IMR-90 (cell line): Measurements from ENCODE around the gene NOG. TPM values are rescaled to one million over a fixed set of nuclear protein-coding genes. Genes with fewer than 3 reads are reported as not detected.

ENCODE experiments used
- ATAC-seq: fragments of 200-7000 bp; cut with Tn5 transposase; 2 replicates; pipeline ENCODE4 v1.9.1; 2020; ENCODE audit warnings: low read depth, mild to moderate bottlenecking, moderate library complexity
- BruUV-seq: library from RNA; stranded (reverse); fragments of 400-500 nt; replicated peaks from 2 replicates; lab custom pipeline; 2021; lab: Mats Ljungman, UMichigan
- CTCF ChIA-PET: fragments of 300-600 bp; formaldehyde crosslinking; extraction: SDS; loops from one replicate; lab custom pipeline; 2021; ENCODE audit warnings: antibody characterized with exemption; lab: Yijun Ruan, JAX
- POLR2A ChIA-PET: fragments of 300-600 bp; sonication (Branson Sonifier 250); formaldehyde crosslinking; loops from one replicate; lab custom pipeline; 2022; ENCODE audit warnings: antibody characterized with exemption; ENCODE audit not compliant: unreplicated experiment; lab: Charles Lee
- DNase-seq: peaks from one replicate; pipeline ENCODE4 v3.0.0; 2013
- H2AFZ ChIP-seq: replicated peaks from 2 replicates; pipeline ENCODE3; 2013; ENCODE audit warnings: low read length, mild to moderate bottlenecking; ENCODE audit not compliant: poor library complexity
- H2AK5ac ChIP-seq: 2 replicates; pipeline ENCODE4 v1.6.1; 2013; ENCODE audit warnings: low read depth, low read length, inconsistent platforms
- H2AK9ac ChIP-seq: replicated peaks from 2 replicates; pipeline ENCODE3; 2013; ENCODE audit warnings: mild to moderate bottlenecking, low read depth, low read length, moderate library complexity; ENCODE audit not compliant: poor library complexity
- H2BK120ac ChIP-seq: 2 replicates; pipeline ENCODE4 v1.6.1; 2013; ENCODE audit warnings: low read depth, low read length, inconsistent platforms
- H2BK15ac ChIP-seq: 3 replicates; pipeline ENCODE4 v1.6.1; 2013; ENCODE audit warnings: low read depth, low read length, inconsistent platforms
- H2BK20ac ChIP-seq: 2 replicates; pipeline ENCODE4 v1.6.1; 2013; ENCODE audit warnings: low read depth, mild to moderate bottlenecking, inconsistent platforms, low read length, moderate library complexity
- H2BK5ac ChIP-seq: 2 replicates; pipeline ENCODE4 v1.6.1; 2013; ENCODE audit warnings: mild to moderate bottlenecking, low read depth, low read length, inconsistent platforms; ENCODE audit not compliant: poor library complexity, severe bottlenecking
- H3K14ac ChIP-seq: replicated peaks from 2 replicates; pipeline ENCODE4 v1.6.1; 2013; ENCODE audit warnings: low read depth, low read length, inconsistent platforms
- H3K18ac ChIP-seq: 2 replicates; pipeline ENCODE4 v1.6.1; 2013; ENCODE audit warnings: low read depth, low read length, control low read depth
- H3K23ac ChIP-seq: 2 replicates; pipeline ENCODE4 v1.6.1; 2013; ENCODE audit warnings: low read depth, low read length, inconsistent platforms
- H3K27ac ChIP-seq: 2 replicates; pipeline ENCODE4 v1.5.1; 2013; ENCODE audit warnings: mild to moderate bottlenecking, control low read depth, low read length; ENCODE audit not compliant: insufficient read depth
- H3K27me3 ChIP-seq: 2 replicates; pipeline ENCODE4 v1.6.1; 2013; ENCODE audit warnings: low read length; ENCODE audit not compliant: control insufficient read depth, insufficient read depth
- H3K36me3 ChIP-seq: 2 replicates; pipeline ENCODE4 v1.6.1; 2013; ENCODE audit warnings: low read length, mixed read lengths; ENCODE audit not compliant: control insufficient read depth, insufficient read depth
- H3K4ac ChIP-seq: 2 replicates; pipeline ENCODE4 v1.6.1; 2013; ENCODE audit warnings: low read depth, low read length, inconsistent platforms
- H3K4me1 ChIP-seq: 2 replicates; pipeline ENCODE4 v1.6.1; 2013; ENCODE audit warnings: low read length, mixed read lengths; ENCODE audit not compliant: control insufficient read depth, insufficient read depth
- H3K4me2 ChIP-seq: 2 replicates; pipeline ENCODE4 v1.6.1; 2013; ENCODE audit warnings: low read depth, mild to moderate bottlenecking, control low read depth, low read length, moderate library complexity
- H3K4me3 ChIP-seq: 2 replicates; pipeline ENCODE4 v1.5.1; 2013; ENCODE audit warnings: low read depth, mild to moderate bottlenecking, control low read depth, low read length, moderate library complexity; ENCODE audit not compliant: insufficient read depth
- H3K56ac ChIP-seq: 2 replicates; pipeline ENCODE4 v1.6.1; 2013; ENCODE audit warnings: low read length, inconsistent platforms; ENCODE audit not compliant: insufficient read depth; ENCODE audit errors: extremely low read depth
- H3K79me1 ChIP-seq, 2 experiments: 2 replicates each; pipeline ENCODE4 v1.6.1; 2013; ENCODE audit warnings: low read length in 2 of 2, inconsistent platforms in 1 of 2, low read depth in 1 of 2
- H3K9ac ChIP-seq: 2 replicates; pipeline ENCODE4 v1.6.1; 2013; ENCODE audit warnings: low read depth, low read length, control low read depth
- H3K9me1 ChIP-seq: 2 replicates; pipeline ENCODE4 v1.6.1; 2013; ENCODE audit warnings: low read length, inconsistent platforms; ENCODE audit not compliant: insufficient read depth
- H3K9me3 ChIP-seq: 2 replicates; pipeline ENCODE4 v1.6.1; 2013; ENCODE audit warnings: low read length; ENCODE audit not compliant: control insufficient read depth, insufficient read depth
- H4K20me1 ChIP-seq: 2 replicates; pipeline ENCODE4 v1.6.1; 2013; ENCODE audit warnings: low read length, inconsistent platforms; ENCODE audit not compliant: insufficient read depth
- H4K5ac ChIP-seq: 2 replicates; pipeline ENCODE4 v1.6.1; 2013; ENCODE audit warnings: mild to moderate bottlenecking, low read depth, low read length, control low read depth
- H4K8ac ChIP-seq, 2 experiments: 2 replicates each; pipeline ENCODE4 v1.6.1; 2013; ENCODE audit warnings: low read depth in 2 of 2, low read length in 2 of 2, control low read depth in 1 of 2, inconsistent platforms in 1 of 2
- H4K91ac ChIP-seq: 2 replicates; pipeline ENCODE4 v1.6.1; 2013; ENCODE audit warnings: low read depth, low read length, inconsistent platforms; ENCODE audit not compliant: insufficient read depth
- BHLHE40 ChIP-seq: fragments of 150-350 bp; IDR thresholded peaks from 2 replicates; pipeline ENCODE4 v1.6.1; 2016; ENCODE audit warnings: mild to moderate bottlenecking, low read depth, low read length
- CEBPB ChIP-seq: IDR thresholded peaks from 2 replicates; pipeline ENCODE4 v1.6.1; 2012; ENCODE audit warnings: low read depth, low read length, improper control_type of control experiment
- CHD1 ChIP-seq: IDR thresholded peaks from 2 replicates; pipeline ENCODE4 v1.6.1; 2012; ENCODE audit warnings: low read depth, low read length, improper control_type of control experiment
- CTCF ChIP-seq: conservative IDR thresholded peaks from 2 replicates; pipeline ENCODE4 v1.5.1; 2012; ENCODE audit warnings: mild to moderate bottlenecking, low read depth, low read length, improper control_type of control experiment
- ELK1 ChIP-seq: fragments of 150-350 bp; IDR thresholded peaks from 2 replicates; pipeline ENCODE4 v1.6.1; 2016; ENCODE audit warnings: low read depth, mild to moderate bottlenecking, low read length, moderate library complexity, borderline replicate concordance
- FOS ChIP-seq: fragments of 150-350 bp; IDR thresholded peaks from 2 replicates; pipeline ENCODE4 v1.6.1; 2016; ENCODE audit warnings: low read depth, low read length
- MAZ ChIP-seq: IDR thresholded peaks from 2 replicates; pipeline ENCODE4 v1.6.1; 2012; ENCODE audit warnings: low read depth, mild to moderate bottlenecking, low read length, improper control_type of control experiment, moderate library complexity, borderline replicate concordance
- MXI1 ChIP-seq: IDR thresholded peaks from 2 replicates; pipeline ENCODE4 v1.6.1; 2012; ENCODE audit warnings: low read depth, mild to moderate bottlenecking, low read length, moderate library complexity, borderline replicate concordance
- NFE2L2 ChIP-seq: fragments of 150-350 bp; IDR thresholded peaks from 2 replicates; pipeline ENCODE4 v1.6.1; 2016; ENCODE audit warnings: low read depth, mild to moderate bottlenecking, low read length
- POLR2A ChIP-seq: IDR thresholded peaks from 2 replicates; pipeline ENCODE4 v1.6.1; 2012; ENCODE audit warnings: mild to moderate bottlenecking, low read depth, low read length
- RAD21 ChIP-seq: IDR thresholded peaks from 2 replicates; pipeline ENCODE4 v1.6.1; 2012; ENCODE audit warnings: low read length, improper control_type of control experiment
- RCOR1 ChIP-seq: IDR thresholded peaks from 2 replicates; pipeline ENCODE4 v1.6.1; 2012; ENCODE audit warnings: mild to moderate bottlenecking, low read length, improper control_type of control experiment; ENCODE audit not compliant: insufficient replicate concordance
- SMC3 ChIP-seq: fragments of 150-350 bp; IDR thresholded peaks from 2 replicates; pipeline ENCODE4 v1.6.1; 2016; ENCODE audit warnings: low read depth, mild to moderate bottlenecking, antibody characterized with exemption, low read length, moderate library complexity
- WGBS, 2 experiments: methylation state at CpG; one replicate each; pipeline versions ENCODE4 v1.1.5 to v1.1.7; 2013; ENCODE audit warnings: missing lambda C conversion rate in 2 of 2; ENCODE audit not compliant: insufficient read length in 1 of 2; ENCODE audit errors: extremely low coverage in 2 of 2; 5-methylcytosine and 5-hydroxymethylcytosine counted together
- dilution Hi-C: fragments of 300-500 bp; cut with HindIII; formaldehyde crosslinking; loops from one replicate; pipeline ENCODE4 v1.14.3; 2018; ENCODE audit warnings: low sequenced_read_pairs; ENCODE audit not compliant: unreplicated experiment
- in situ Hi-C: fragments of 300-500 bp; cut with MboI; formaldehyde crosslinking; loops from 3 replicates; pipeline ENCODE4 v1.14.3; 2019; ENCODE audit warnings: low sequenced_read_pairs, inconsistent platforms, mixed read lengths
- intact Hi-C: fragments of 100-400 bp; cut with micrococcal nuclease; formaldehyde crosslinking; loops from 2 replicates; pipeline ENCODE4 v1.10.0; 2022
- polyA plus RNA-seq, 3 experiments: library from polyadenylated mRNA; depleted of rRNA; stranded (reverse); fragments of >200 nt; gene quantifications; 2 replicates each; pipeline ENCODE4 v1.2.3, GENCODE V29; 2012; ENCODE audit warnings: low replicate concordance in 1 of 3
- total RNA-seq: library from RNA; depleted of rRNA; stranded (reverse); fragments of >200 nt; gene quantifications from 2 replicates; pipeline ENCODE4 v1.2.3, GENCODE V29; 2012

NOG gene
- total and polyA plus RNA-seq, 2 of the 4 experiments (the other 2 are of a cell fraction): 11.7 to 13.1 TPM

- H2AK5ac ChIP-seq: peak overlapping the region; percentile 8; the same call in 1 of the 2 replicates
- POLR2A ChIA-PET: no interaction called here
- H3K36me3 ChIP-seq: no peaks in the 10 kb centered on the region
- peak overlapping the region; percentile 47 for H4K5ac ChIP-seq
- H3K14ac ChIP-seq: 0 out of 2 replicates have a peak overlapping the region, but pooled peaks have one; percentile 68
- peak; percentile 10 for DNase-seq
- H3K9me1 ChIP-seq: 0 out of 2 replicates have a peak, but pooled peaks cover 3% of the 10 kb centered on the region
- H2BK15ac ChIP-seq: peak overlapping the region; percentile 54; the same call in 1 of the 3 replicates
- WGBS, 2 experiments: 11% methylated on average over 5 of the region's 43 CpGs; no CpG with 5 or more reads in 1 of the 2 experiments
- peak overlapping the region; percentile 16 to 69; a peak in 3 of 4 replicates for H4K8ac ChIP-seq
- peak overlapping the region; percentile 71 for H3K4ac ChIP-seq
- H4K91ac ChIP-seq: peak overlapping the region; percentile 62; the same call in 1 of the 2 replicates
- H3K4me2 ChIP-seq: peak overlapping the region; percentile 83
- peak overlapping the region; percentile 2; the same call in 1 of the 2 replicates for H3K18ac ChIP-seq
- no TSS peak for BruUV-seq
- H3K23ac ChIP-seq: peak overlapping the region; percentile 6; the same call in 1 of the 2 replicates
- peak overlapping the region; percentile 7 for H2BK120ac ChIP-seq
- dilution Hi-C loops (no loop called here), intact Hi-C loops (loop anchor here (10.0 kb wide), 1 partner anchor 751 kb away; no protein-coding TSS in a partner anchor), in situ Hi-C loops (loop anchor here (10.0 to 25.0 kb wide), 2 partner anchors 179 to 341 kb away; no protein-coding TSS in a partner anchor)
- H2BK5ac ChIP-seq: peak overlapping the region; percentile 46
- CTCF ChIA-PET: interaction anchor here (0.6 to 3.9 kb wide), 4 partner anchors 71 to 725 kb away, joined by 3 to 17 read pairs (median 4); no protein-coding TSS in a partner anchor
- H2AFZ ChIP-seq: peak overlapping the region; percentile 88
- peak overlapping the region; percentile 8; the same call in 1 of the 2 replicates for H3K56ac ChIP-seq
- H3K9me3 ChIP-seq: no peaks in the 10 kb centered on the region
- peaks cover 6% of the 10 kb centered on the region for H3K27me3 ChIP-seq
- no peak for ATAC-seq
- 0 out of 4 replicates have a peak, but pooled peaks cover 0 to 10% of the 10 kb centered on the region in 2 experiments for H3K79me1 ChIP-seq
- H3K4me3 ChIP-seq: peak overlapping the region; percentile 30
- H2AK9ac ChIP-seq: peak overlapping the region; percentile 29
- peak overlapping the region; percentile 4; the same call in 1 of the 2 replicates for H2BK20ac ChIP-seq
- no peaks in the 10 kb centered on the region for H4K20me1 ChIP-seq
- peaks cover 13% of the 10 kb centered on the region for H3K4me1 ChIP-seq
- H3K27ac ChIP-seq: peak overlapping the region; percentile 45
- peak overlapping the region; percentile 50 for H3K9ac ChIP-seq
- TF ChIP-seq RAD21 (no peak), ELK1 (no peak), SMC3 (no peak), FOS (no peak), POLR2A (no peak), RCOR1 (no peak), CEBPB (no peak), MAZ (no peak), CHD1 (no peak), NFE2L2 (no peak), MXI1 (peak; percentile 67; the same call in 1 of the 2 replicates), CTCF (no peak), BHLHE40 (0 out of 2 replicates have a peak, but pooled peaks have one; percentile 7)
Observed at GRCh38 chr17:56595831-56596690, 2.6 kb downstream of the NOG start.
